HG03354 (cell line): ENCODE data around the gene SMIM24.

Source experiments
- ATAC-seq: cut with Tn5 transposase; IDR thresholded peaks from one replicate; pipeline ENCODE4 v1.9.1; 2021; ENCODE audit warnings: mild to moderate bottlenecking; ENCODE audit not compliant: unreplicated experiment, poor library complexity, severe bottlenecking

Gene SMIM24

DNA sequence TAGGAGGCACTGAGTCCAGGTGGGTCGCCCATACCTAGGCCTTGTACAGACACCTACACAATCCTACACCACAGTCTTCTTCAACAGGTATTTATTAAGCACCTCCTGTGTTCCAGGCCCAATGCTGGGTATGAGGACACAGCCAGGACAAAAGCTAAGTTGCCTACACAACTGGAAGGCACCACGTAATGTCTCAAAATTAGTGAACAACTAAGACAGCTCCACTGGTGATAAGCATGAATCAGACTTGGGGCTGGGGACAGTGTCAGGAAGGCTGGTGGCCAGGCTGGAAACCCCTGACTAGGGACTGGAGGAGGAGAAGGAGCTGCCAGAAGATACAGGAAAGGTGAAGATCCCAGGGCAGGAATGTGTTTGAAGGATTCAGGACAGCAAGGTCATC, 2.4 kb downstream of the SMIM24 start:
- ATAC-seq = no peak

DNA sequence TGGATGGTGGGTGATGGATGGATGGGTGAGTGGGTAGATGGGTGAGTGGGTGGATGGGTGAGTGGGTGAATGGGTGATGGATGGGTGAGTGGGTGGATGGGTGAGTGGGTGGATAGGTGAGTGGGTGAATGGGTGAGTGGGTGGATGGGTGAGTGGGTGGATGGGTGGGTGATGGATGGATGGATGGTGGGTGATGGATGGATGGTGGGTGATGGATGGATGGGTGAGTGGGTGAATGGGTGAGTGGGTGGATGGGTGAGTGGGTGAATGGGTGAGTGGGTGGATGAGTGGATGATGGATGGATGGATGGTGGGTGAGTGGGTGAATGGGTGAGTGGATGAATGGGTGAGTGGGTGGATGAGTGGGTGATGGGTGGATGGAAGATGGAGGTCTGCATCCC, 2.8 kb downstream of the SMIM24 start:
- ATAC-seq = no peak

DNA sequence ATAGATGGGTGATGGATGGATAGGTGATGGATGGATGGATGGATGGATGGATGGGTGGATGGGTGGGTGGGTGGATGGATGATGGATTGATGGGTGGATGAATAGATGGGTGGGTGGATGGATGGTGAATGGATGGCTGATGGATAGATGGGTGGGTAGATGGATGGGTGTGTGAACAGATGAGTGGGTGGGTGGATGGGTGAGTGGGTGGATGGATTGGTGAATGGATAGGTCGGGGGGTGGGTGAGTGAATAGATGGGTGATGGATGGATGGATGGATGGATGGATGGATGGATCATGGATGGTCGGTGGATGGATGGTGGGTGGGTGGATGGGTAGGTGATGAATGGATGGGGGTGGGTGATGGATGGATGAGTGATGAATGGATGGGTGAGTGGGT, 3.5 kb downstream of the SMIM24 start:
- no peak for ATAC-seq

DNA sequence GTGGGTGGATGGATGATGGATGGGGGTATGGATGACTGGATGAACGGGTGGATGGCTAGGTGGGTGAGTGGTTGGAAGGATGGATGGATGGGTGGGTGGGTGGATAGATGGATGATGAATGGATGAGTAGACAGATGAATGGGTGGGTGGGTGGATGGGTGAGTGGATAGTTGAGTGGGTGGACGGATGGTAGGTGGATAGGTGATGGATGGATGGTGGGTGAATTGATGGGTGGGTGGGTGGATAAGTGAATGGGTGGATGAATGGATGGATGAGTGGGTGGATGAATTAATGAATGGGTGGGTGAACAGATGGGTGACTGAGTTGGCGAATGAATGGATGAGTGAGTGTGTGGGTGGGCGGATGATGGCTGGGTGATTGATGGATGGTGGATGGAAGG, 4.9 kb downstream of the SMIM24 start:
- ATAC-seq = no peak

DNA sequence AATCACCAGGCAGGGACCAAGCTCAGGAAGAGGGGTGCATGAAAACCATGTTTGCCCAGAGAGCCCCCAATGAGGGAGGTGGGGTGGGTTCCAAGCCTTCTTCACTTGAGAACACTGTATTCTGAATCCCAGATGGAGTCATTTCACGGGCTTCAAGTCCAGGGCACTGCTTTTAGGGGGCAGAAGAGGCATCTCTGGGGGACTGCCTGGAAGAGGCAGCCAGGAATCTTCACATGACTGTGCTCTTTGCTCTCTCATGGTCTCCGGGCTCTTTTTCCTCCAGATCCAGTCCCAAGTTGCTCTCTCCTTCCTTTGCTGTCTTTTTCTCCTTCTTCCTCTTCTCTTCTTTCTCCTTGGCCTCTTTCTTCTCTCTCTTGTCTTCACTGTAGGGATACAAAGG, 5.7 kb downstream of the SMIM24 start:
- no peak for ATAC-seq

DNA sequence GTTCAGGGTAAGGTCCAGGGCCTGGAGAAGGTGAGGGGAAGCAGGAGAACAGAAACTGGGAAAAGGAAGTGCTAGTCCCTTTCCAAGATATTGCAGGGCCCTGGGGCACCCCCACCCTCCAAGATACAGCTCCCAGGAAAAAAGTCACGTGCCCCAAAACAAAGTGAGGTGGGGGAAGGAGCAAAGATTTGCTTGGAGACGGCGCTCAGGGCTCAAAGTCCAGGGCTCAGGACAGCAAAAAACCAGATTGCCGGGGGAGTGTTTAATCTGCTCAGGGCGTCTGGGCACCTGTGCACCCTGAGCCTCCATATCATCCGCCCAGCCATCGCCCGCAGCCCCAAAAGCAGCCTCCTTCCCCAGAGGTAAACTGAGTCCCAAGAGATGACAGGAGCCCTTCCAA, 6.3 kb downstream of the SMIM24 start:
- no peak for ATAC-seq

DNA sequence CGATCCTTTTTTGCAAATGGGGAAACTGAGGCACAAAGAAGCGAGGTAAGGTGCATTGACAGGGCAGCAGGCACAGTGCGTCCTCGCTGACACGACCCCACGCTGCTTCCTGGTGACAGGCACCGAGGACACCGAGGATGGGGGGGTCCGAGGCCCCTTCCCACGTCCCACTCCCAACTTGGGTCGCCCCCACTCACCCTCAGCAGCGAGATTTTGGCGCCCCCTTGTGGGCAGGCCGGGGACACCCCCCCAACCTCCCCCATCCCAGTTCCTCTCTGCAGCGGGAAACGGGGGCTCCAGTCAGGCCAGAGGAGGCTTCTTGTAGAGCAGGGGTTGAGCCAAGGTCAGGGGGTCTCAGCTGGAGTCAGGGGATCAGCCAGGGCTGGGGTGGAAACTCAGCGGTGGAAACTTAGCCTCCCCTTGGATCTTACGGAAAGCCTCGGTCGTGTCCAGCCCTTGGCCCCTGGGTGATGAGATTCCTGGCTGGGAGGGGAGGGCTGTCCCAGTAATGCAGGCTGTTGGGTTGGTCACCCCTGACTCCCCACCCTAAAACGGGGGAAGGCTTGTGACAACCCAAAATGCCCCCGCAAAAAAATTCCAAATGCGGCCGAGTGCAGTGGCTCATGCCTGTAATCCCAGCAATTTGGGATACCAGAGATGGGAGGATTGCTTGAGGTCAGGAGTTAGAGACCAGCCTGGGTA, 8.2 kb downstream of the SMIM24 start:
- no peak for ATAC-seq

DNA sequence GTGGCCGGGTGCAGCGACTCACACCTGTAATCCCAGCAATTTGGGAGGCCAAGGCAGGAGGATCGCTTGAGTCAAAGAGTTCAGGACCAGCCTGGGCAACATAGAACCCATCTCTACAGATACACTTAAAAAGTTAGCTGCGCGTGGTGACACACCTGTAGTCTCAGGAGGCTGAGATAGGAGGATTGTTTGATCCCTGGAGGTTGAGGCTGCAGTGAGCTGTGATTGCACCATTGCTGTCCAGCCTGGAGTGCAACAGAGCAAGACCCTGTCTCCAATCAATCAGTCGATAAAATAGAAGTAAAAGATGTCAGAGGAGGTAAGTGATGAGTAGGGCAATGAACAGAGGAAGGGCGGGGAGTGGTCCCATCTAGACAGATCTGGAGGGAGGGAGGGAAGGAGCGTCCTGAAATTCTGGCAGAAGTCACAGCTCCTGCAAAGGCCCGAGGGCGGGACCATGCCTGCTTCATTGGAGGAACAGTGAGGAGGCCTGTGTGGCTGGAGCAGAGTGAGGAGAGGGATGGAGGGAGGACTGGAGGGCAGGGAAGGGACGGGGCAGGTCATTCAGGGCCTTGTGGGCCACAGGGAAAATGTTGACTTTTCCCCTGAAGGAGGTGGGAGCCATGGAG, 9.7 kb downstream of the SMIM24 start:
- ATAC-seq = no peak

DNA sequence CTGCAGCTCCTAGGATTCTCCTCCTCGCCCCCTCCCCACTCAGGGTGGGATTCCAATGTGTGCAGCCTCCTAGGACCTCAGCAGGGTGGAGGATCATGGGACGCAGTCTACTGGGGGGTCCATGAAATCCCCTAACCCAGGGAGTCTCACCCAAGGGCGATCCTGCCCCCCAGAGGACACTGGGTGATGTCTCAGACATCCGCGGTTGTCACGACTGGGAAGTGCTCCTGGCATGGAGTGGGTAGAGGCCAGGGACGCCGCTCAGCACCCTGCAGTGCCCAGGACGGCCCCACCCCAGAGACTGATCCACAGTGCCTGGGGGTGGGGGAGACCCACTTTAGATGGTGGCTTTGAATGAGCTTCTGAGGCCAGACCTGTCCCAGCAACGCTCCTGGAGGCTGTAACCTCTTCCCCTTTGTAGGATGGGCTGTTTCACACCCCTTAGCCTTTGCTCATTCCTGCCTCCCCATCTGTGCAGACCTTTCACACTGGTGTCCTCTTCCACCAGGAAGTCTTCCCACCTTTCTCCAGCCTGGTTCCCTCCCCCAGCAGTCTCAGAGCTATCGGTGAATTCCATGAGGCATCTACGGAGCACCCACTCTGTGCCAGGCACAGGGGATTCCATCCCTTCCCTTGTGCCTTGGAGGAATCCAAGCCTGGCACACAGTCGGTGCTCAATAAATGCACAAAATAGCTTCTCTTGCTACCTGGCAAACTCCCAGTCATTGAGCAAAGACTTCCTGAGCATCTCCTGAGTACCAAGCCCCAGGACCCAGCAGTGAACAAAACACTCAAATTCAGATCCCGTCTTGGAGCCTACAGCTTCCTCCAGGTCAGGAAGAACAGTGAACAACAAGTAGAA, 10.5 kb downstream of the SMIM24 start:
- no peak for ATAC-seq

DNA sequence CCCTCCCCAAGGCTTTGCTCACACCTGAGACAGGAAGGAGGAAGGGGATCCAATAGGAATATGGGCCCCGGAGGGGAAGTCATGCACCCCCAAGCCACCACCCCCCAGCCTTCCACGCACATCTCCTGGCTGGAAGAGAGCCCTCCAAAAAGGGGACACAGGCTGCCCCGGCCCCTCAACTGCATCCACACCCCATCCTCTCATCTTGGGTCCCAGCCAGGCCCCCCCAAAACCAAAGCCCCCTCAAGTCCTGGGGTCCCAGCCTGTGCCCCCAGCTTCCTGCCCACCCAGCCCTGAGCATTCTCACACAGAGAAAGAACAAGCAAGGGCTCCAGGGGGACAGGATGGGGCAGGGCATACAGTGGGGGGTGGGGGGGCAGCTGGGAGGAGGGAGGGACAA, 12.1 kb downstream of the SMIM24 start:
- no peak for ATAC-seq

DNA sequence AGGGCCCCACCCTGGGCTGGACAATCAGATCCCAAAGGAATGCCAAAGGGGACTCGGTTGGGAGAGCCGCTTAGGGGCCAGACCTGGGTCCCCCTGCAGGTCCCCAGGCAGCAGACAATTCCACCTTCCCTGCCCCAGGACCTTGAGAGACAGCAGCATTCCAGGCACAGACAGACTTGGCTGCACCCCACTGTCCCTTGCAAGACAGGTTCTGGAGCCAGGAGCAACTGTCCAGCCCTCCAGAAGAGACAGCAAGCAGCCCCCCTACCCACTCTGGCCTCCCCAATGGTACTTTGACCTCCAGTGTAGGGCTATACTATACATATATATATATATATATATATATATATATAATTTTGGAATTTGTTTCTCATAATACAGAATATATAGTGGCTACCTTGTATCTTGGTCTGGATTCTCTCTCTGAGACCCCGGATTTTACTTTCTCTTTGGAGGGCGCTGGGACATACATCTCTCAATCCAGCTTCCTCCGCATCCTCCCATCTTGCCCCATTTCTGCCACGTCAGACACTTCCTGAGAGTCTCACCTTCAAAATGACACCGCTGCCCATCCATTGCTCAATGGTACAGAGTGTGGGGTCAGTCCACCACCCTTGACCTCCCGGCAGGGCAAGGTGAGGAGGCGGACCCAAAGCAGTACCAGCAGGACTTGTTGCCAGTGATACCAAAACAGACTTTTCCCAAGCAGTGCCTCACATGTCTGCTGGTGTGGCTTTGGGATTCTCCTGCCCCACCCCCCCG, 12.7 kb downstream of the SMIM24 start:
- no peak for ATAC-seq

DNA sequence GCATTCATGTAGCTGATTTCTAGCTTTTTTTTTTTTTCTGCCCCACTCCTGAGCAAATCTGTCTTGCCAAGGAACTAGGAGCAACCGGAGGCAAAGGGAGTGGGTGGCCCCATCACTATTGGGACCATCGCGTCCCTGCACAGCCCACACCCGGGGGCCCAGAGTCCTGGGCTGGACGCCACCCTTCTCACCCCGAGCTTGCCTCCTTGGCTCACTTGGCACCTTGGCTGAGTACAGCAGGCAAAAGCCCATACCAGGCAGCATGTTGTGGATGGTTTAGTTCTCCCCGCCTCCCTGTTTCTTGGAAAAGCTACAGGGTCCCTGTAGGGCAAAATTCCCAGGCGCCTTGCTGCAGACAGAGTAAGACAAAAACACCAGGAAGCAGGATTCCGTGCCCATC, 13.7 kb downstream of the SMIM24 start:
- no peak for ATAC-seq

DNA sequence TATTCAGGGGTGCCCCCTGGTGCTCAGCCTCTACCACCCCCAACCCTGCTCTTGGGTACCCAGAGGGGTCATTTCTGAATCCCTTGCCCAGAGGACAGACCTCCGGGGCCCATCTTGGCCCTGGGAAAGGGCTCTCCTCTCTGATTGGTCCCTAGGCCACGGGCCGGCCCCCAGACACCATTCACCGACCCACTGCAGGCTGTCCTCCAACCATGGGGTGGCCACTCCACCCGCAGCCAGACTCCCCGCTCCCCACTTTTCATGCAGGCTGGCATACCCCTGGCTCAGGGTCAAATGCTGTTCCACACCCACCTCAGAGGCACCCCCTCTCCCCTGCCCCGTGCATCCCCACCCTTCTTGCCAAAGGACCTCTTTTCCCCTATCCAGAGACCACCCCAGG, 14.8 kb downstream of the SMIM24 start:
- no peak for ATAC-seq

DNA sequence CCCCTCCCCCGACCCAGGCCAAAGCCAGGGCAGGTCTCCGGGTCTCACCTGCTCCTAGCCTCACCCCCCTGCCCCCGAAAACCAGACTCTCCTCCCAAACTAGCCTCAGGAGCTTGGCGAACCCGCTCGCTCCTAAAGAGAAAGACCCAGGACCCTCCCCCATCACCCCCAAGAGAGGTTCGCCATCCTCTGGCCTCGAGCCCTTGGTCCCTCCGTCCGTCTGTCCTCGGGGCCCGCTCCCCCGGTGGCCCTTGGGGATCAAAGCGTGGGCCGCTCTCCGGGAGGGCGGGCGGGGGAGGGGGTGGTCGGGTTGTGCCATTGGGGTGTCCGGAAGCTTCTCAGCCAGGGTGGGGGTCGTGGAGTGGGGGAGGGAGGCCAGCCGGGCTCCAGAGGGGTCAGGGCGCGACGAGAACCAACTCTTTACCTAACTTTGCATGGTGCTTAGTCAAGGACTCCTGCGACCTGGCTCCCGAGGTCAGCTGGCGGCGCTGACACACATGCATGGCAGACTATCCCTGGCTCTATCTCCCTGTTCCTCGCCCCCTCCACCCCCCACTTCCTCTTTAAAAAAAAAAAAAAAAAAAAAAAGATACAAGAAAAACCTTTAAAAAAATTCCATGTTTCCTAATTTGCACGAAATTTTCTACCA, 15.6 kb downstream of the SMIM24 start:
- ATAC-seq = no peak

DNA sequence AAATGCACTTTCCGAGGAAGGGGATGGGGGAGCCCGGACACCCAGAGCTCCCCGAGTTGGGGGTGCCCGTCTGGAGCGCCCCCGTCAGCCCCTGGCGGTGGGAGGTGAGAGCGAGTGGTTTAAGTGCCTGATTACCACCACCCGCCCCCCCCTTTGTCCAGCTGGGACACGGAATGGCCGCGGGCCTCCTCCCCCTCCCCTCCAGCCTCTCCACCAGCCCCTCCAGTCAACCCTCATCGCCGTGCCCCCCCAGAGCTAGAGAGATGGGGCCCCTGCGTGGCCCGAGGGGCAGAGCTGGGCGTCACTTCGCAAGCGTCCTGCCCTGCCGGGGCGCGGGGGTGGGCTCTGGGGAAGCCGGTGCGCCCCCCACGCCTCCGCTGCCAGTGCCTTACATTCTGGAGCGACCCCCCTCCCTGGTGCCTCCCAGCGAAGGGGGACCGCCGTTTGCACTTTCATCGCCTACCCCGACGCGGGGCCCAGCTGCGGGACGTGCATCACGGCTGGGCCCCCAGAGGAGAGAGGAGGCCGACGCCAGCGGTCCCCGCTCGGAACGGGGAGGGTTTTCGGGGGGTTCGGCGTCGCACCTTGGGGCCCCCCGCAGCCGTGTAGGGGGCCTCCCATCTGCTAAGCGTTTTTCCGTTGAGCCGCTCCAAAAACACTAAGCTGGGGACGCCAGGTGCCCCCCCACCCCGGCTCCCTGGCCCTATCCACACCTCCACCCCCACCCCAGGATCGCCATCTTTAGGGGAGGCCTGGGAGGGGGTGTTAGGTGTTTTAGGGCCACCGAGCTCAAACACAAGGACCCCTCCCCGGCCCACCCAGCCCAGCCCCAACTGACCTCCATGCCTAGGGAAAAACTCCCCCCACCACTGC, 16.4 kb downstream of the SMIM24 start:
- ATAC-seq = no peak

DNA sequence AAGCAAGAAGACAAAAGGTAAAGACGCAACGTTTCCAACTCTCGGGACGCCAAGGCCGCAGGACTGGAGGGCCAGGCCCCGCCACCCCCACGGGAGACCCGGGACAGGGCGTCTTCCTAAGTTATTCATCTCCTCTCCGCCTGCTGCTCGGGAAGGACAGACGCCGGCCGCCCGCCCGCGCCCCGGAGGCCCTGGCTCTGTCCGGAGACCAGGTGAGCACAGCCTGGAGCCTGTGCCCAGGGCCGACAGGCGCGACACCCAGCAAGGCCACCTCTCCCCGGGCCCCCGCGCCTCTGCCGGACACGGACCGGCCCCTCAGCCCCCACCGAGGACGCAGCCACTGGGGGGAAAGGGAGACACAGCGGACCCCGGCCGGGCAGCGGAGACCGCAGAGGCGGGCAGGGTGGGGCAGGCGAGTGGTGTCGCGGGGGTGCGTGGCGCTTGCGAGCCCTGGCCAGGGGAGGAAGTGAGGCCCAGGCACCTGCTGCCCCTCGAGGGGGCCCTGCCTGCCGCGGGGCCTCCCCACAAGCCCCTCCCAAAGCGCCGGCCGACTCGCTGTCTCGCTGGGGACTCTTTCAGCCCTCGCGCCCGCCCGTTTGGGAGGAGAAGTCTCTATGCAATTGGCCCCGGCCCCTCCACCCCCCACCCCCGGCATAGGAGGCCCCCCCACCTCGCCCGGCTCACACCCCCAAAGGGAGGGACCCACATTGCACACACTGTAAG, 17.2 kb downstream of the SMIM24 start:
- ATAC-seq = no peak

DNA sequence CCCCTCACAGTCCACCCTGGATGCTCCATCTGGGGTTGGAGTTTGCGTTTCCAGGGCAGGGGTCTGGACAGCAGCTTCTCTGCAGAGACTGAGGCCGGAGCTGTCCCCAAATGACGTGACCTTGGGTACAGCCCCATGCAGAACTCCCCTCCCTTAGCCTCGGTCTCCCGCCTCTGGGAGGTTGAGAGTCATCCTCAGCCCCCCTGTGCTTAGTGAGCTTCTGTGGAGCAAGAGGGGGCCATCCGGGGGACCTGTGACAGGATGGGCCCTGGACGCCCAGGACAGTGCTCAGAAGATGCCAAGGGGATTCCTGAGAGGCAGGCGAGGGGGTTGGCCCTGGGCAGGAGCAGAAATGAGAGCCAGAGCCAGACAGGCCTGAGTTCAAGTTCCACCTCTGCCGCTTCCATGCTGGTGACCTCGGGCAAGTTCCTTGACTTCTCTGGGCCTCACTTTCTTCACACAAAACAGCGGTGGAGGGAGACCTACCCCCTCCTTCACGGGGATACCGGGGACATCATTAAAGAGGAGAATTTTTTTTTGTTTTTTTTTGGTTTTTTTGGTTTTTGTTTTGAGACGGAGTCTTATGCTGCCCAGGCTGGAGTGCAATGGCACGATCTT, 20.3 kb downstream of the SMIM24 start:
- no peak for ATAC-seq
